Peyer's patch (tissue), 4 donors: ENCODE measurements around the gene CACNA1I.

ENCODE experiments used
- CTCF ChIP-seq, 6 experiments: fragments of 450-650 bp in 4 of 6; fragments of 200-600 bp in 2 of 6; sonication (generic) in 1 of 6; IDR thresholded peaks; one replicate each; pipeline ENCODE4 v1.5.1; 2017 to 2019; ENCODE audit warnings: antibody characterized with exemption in 6 of 6, mild to moderate bottlenecking in 3 of 6, moderate library complexity in 1 of 6
- POLR2A ChIP-seq, 2 donors: fragments of 450-650 bp; IDR thresholded peaks; one replicate each; pipeline ENCODE4 v1.5.1; 2017; ENCODE audit warnings: antibody characterized with exemption in 2 of 2, mild to moderate bottlenecking in 2 of 2, moderate library complexity in 2 of 2

GRCh38 chr22:39530116-39530515, 40.4 kb upstream of the CACNA1I start:
- TF ChIP-seq CTCF (IDR thresholded peaks at IDR 0.05) (no peak), POLR2A (IDR thresholded peaks at IDR 0.05) (no peak)
